Kidney (tissue), 14 donors: ENCODE data around the gene MKRN1. TPM values are rescaled to one million over a fixed set of nuclear protein-coding genes. Genes with fewer than 3 reads are reported as not detected.
"Not testable (repeated sequence)": the region's sequence is repeated elsewhere in the genome, so short reads cannot be mapped to it uniquely, and the experiment has no call there.

Source experiments
- DNase-seq, 5 donors: peaks; one replicate each; pipeline ENCODE4 v3.0.0-alpha.2; 2013 to 2020
- FAIRE-seq: peaks from 2 replicates; lab custom pipeline; 2012; peaks lifted over from hg19 to GRCh38; lab: Jason Lieb, UNC
- H3K27ac ChIP-seq, 2 donors: one replicate each; pipeline ENCODE4 v1.7.0; 2013; ENCODE audit warnings: low read depth in 2 of 2, low read length in 2 of 2, inconsistent platforms in 1 of 2
- H3K27me3 ChIP-seq: one replicate; pipeline ENCODE4 v1.7.1; 2013; ENCODE audit warnings: low read length, inconsistent platforms; ENCODE audit not compliant: control insufficient read depth, insufficient read depth
- H3K36me3 ChIP-seq, 3 donors: one replicate each; pipeline versions ENCODE4 v1.7.0 to v1.7.1; 2013; ENCODE audit warnings: low read length in 3 of 3, control low read depth in 1 of 3, inconsistent platforms in 1 of 3; ENCODE audit not compliant: insufficient read depth in 3 of 3, control insufficient read depth in 2 of 3
- H3K4me1 ChIP-seq, 3 donors: one replicate each; pipeline versions ENCODE4 v1.7.0 to v1.7.1; 2013; ENCODE audit warnings: low read length in 3 of 3, inconsistent platforms in 1 of 3, low read depth in 1 of 3; ENCODE audit not compliant: control insufficient read depth in 2 of 3, insufficient read depth in 2 of 3
- H3K4me3 ChIP-seq, 3 donors: one replicate each; pipeline versions ENCODE4 v1.7.0 to v1.8.1; 2013; ENCODE audit warnings: low read length in 3 of 3, control low read depth in 1 of 3, inconsistent platforms in 1 of 3
- H3K9ac ChIP-seq, 3 donors: one replicate each; pipeline versions ENCODE4 v1.7.0 to v1.7.1; 2013; ENCODE audit warnings: low read length in 3 of 3, control low read depth in 1 of 3, inconsistent platforms in 1 of 3
- H3K9me3 ChIP-seq, 3 donors: one replicate each; pipeline versions ENCODE4 v1.7.0 to v1.7.1; 2013; ENCODE audit warnings: low read length in 3 of 3, control low read depth in 1 of 3, inconsistent platforms in 1 of 3; ENCODE audit not compliant: control insufficient read depth in 2 of 3, insufficient read depth in 1 of 3
- intact Hi-C: fragments of 100-400 bp; cut with DNase I; formaldehyde crosslinking; loops from one replicate; pipeline ENCODE4 v1.11.1; 2022
- polyA plus RNA-seq: library from polyadenylated mRNA; stranded (reverse); fragments of 350-450 nt; fragmentation: Illumina TruSeq; extraction: RNeasy Lipid Tissue Mini Kit (QIAGEN cat#74804); gene quantifications from one replicate; pipeline ENCODE4 v1.2.3, GENCODE V29; 2014; ENCODE audit warnings: low read depth, low replicate concordance; ENCODE audit not compliant: insufficient read depth
- total RNA-seq: library from RNA; stranded (reverse); fragmentation: NEBNext Ultra II Directional; extraction: Animal tissue kit (Norgen Biotek cat#: 25700); gene quantifications from one replicate; pipeline ENCODE4 v1.2.1, GENCODE V29; 2021
- TF ChIP-seq, protein P1 (sequence below): IDR thresholded peaks from 3 replicates; pipeline ENCODE4 v1.5.1; 2012; ENCODE audit warnings: mild to moderate bottlenecking, moderate library complexity, borderline replicate concordance; ENCODE audit not compliant: insufficient read depth; ENCODE audit errors: extremely low read depth
- donor health status: control.
- donor health status: control.
- donor health status: control.
- donor health status: control.
- donor health status: control.
- donor health status: DM: yes; HTN: yes; CAD: no.
- donor health status: Normal renal cell carcinoma (clear cell type).

Gene MKRN1
- total and polyA plus RNA-seq, 2 donors from 2014 or later, result 48.8 to 106 TPM

DNA sequence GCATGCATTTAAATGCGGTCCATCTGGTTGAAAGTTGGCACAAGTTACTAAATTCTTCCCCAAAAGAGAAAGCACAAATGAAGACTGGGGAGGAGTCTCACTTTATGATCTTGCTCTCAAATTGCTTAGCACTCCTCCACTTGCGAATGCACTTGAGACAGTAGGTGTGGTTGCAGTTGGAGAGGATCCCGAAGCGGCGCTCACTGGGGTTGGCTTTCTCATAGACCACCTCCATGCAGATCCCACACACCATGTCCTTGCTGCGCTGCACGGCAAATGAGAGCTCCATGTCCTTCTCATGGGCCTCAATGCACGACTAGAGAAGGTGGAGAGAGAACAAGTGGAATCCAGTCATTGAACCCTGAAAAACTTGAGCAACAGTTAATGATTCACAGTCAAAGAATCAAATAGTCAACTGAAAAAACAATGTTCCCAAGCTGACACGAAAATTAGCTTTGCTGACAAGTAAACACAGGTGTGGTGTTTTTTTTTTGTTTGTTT is 22.7 kb downstream of the MKRN1 start:
- H3K9ac ChIP-seq, result no peak overlapping the region

DNA sequence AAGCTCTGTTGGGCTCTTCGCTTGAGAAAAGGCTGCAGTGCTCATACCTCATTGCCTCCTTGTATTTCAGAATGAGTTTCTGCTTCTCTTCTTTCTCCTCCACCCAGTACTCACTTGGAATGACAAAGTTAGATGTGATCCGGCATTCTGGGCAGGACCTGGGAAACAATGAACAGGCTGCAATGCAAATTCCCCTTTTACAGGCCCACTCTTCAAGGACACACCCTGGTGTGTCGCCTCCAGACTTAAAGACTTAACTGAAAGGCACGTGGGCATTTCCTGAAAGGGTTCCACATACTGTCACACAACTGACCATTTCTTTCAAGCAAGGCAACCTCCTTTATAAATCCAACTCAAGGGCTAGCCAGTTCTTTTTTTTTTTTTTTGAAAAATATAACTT is 23.6 kb downstream of the MKRN1 start:
- Histone ChIP-seq H3K27me3 (no peaks in the 10 kb centered on the region), H3K9me3 (no peaks in the 10 kb centered on the region), H3K36me3 (peaks cover 6 to 34% (median 27%) of the 10 kb centered on the region in 3 donors), H3K9ac (no peak overlapping the region), H3K4me3 (no peak overlapping the region), H3K4me1 (peaks cover 0 to 4% (median 0%) of the 10 kb centered on the region in 3 donors), H3K27ac (no peak overlapping the region)
- TF ChIP-seq, protein P1, sequence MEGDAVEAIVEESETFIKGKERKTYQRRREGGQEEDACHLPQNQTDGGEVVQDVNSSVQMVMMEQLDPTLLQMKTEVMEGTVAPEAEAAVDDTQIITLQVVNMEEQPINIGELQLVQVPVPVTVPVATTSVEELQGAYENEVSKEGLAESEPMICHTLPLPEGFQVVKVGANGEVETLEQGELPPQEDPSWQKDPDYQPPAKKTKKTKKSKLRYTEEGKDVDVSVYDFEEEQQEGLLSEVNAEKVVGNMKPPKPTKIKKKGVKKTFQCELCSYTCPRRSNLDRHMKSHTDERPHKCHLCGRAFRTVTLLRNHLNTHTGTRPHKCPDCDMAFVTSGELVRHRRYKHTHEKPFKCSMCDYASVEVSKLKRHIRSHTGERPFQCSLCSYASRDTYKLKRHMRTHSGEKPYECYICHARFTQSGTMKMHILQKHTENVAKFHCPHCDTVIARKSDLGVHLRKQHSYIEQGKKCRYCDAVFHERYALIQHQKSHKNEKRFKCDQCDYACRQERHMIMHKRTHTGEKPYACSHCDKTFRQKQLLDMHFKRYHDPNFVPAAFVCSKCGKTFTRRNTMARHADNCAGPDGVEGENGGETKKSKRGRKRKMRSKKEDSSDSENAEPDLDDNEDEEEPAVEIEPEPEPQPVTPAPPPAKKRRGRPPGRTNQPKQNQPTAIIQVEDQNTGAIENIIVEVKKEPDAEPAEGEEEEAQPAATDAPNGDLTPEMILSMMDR, result no peak
- intact Hi-C loops, result no loop called here
- DNase-seq, result no peak
- FAIRE-seq, result no peak

More for the DNA sequence above, 22.7 kb downstream of the MKRN1 start:
- Histone ChIP-seq H3K9me3 (no peaks in the 10 kb centered on the region), H3K27me3 (no peaks in the 10 kb centered on the region), H3K36me3 (peaks cover 6 to 34% (median 27%) of the 10 kb centered on the region in 3 donors), H3K4me1 (peaks cover 0 to 4% (median 0%) of the 10 kb centered on the region in 3 donors), H3K4me3 (peak overlapping the region in 1 of 3 donors; percentile 19), H3K27ac (no peak overlapping the region)
- DNase-seq (peak in 3 of 5 donors; percentile 18 to 52 (median 34)), FAIRE-seq (no peak)
- TF ChIP-seq, protein P1, result no peak
- intact Hi-C loops, result no loop called here

DNA sequence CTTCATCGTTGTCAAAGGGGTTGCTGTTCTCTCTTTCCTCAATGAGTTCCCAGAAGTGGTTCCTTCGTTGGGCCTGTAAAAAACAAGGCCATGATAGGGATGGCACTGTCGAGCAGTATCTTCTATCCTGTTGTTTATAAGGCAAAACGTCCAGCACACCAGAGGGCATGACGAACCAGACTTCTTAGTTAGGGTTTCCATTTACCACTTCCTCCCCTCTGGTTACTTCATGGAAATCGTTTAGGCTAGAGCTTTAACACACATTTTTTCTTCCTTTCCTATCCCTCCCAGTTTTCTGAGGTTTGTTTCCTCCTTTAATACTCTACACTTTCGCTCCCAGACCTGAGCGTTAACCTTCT is 24.7 kb downstream of the MKRN1 start:
- no peak overlapping the region for H3K27ac ChIP-seq
- H3K36me3 ChIP-seq, result peaks cover 6 to 34% (median 22%) of the 10 kb centered on the region in 3 donors
- no peaks in the 10 kb centered on the region for H3K9me3 ChIP-seq
- no peaks in the 10 kb centered on the region for H3K27me3 ChIP-seq
- no peak overlapping the region for H3K9ac ChIP-seq
- peaks cover 0 to 4% (median 0%) of the 10 kb centered on the region in 3 donors for H3K4me1 ChIP-seq
- no peak overlapping the region for H3K4me3 ChIP-seq
- TF ChIP-seq, protein P1, result no peak
- intact Hi-C loops, result no loop called here
- DNase-seq (no peak), FAIRE-seq (no peak)

DNA sequence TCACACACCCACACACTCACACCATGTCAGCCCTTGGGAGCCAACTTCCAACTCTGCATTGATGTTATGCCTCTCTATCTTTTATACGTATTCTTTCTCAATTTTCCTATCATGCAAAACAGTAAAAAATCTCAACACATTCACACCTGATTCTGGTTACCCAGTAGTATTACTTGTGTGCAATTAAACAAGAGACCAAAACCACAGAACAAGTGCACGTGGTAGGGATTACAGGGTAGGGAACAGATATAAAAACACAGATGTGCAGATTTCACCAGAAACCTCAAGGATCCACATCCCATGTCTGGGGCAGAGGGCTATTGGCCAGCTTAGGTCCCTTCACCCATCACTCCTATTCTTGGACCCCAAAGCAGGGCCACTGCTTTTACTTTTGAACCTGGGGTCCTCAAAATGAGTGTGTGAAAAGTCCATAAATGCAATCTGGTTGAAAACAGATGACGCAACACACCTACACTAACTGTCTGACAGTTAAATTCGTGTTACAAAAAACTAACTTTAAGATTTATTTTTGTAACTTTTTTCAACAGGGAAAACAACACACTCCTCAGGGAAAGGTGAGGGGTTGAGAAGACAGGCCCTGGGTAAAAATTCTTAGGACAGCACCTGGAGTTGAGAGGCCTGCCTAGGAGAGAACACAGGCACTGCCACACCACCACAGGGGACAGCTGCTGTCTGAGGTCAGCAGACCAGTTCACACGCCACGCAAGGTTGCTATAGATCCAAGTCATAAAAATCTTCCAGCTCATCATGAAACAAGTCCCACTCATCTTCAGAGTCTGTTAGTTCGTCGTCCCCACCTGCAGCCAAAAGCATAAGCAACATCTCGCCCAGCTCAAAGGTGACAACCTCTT is 25.3 kb downstream of the MKRN1 start:
- H3K36me3 ChIP-seq, result peaks cover 6 to 32% (median 21%) of the 10 kb centered on the region in 3 donors
- H3K9me3 ChIP-seq, H3K27ac ChIP-seq, H3K4me1 ChIP-seq, intact Hi-C loops, DNase-seq, H3K4me3 ChIP-seq, H3K27me3 ChIP-seq, FAIRE-seq, H3K9ac ChIP-seq: not testable (repeated sequence)
